Cardiac septum (tissue), 1 donor: ENCODE measurements around the gene RPRD1A. TPM values are rescaled to one million over a fixed set of nuclear protein-coding genes. Genes with fewer than 3 reads are reported as not detected.
"Not testable (repeated sequence)": the region's sequence is repeated elsewhere in the genome, so short reads cannot be mapped to it uniquely, and the experiment has no call there.

Experiments used
- DNase-seq: peaks from one replicate; pipeline ENCODE4 v3.0.0-alpha.2; 2020; ENCODE audit warnings: low spot score
- intact Hi-C: fragments of 100-400 bp; cut with DNase I; formaldehyde crosslinking; loops from one replicate; pipeline ENCODE4 v1.14.0; 2022
- total RNA-seq: library from RNA; stranded (reverse); fragmentation: NEBNext Ultra II Directional; extraction: Animal tissue kit (Norgen Biotek cat#: 25700); gene quantifications from one replicate; pipeline ENCODE4 v1.2.1, GENCODE V29; 2021
- donor health status: DM: no; HTN: no; CAD: no.

The RPRD1A gene
- total RNA-seq, 1 donor from 2014 or later: 50.7 TPM

- intact Hi-C loops: no loop called here
- DNase-seq: no peak
Observed at GRCh38 chr18:36083729-36084128, 16.4 kb upstream of the RPRD1A start.

- DNase-seq, intact Hi-C loops: not testable (repeated sequence)
Observed at GRCh38 chr18:36081118-36081517, 13.8 kb upstream of the RPRD1A start.

GRCh38 chr18:36078751-36079529 lies 11.6 kb upstream of the RPRD1A start:
- no peak for DNase-seq
- intact Hi-C loops: no loop called here

GRCh38 chr18:36077764-36078163 lies 10.4 kb upstream of the RPRD1A start:
- DNase-seq, intact Hi-C loops: not testable (repeated sequence)

GRCh38 chr18:36075862-36076587 lies 8.7 kb upstream of the RPRD1A start:
- no peak for DNase-seq
- intact Hi-C loops: no loop called here

GRCh38 chr18:36074435-36074834 lies 7.1 kb upstream of the RPRD1A start:
- DNase-seq: no peak

GRCh38 chr18:36073676-36074075 lies 6.3 kb upstream of the RPRD1A start:
- no peak for DNase-seq
- intact Hi-C loops: no loop called here

More at GRCh38 chr18:36074435-36074834, 7.1 kb upstream of the RPRD1A start:
- intact Hi-C loops: no loop called here

GRCh38 chr18:36072406-36072805 lies 5.0 kb upstream of the RPRD1A start:
- intact Hi-C loops, DNase-seq: not testable (repeated sequence)

GRCh38 chr18:36066686-36067054 lies 689 bp downstream of the RPRD1A start:
- no peak for DNase-seq
- intact Hi-C loops: loop anchor here (1.0 to 2.0 kb wide), 2 partner anchors 62 to 94 kb away; partner anchors contain the start of genes ELP2, RMP24 and SLC39A6

- intact Hi-C loops: loop anchor here (2.0 kb wide), 1 partner anchor 63 kb away; the partner anchor contains the start of genes ELP2 and SLC39A6
Observed at GRCh38 chr18:36066001-36066400, 1.4 kb downstream of the RPRD1A start.

GRCh38 chr18:36064809-36065079 lies 2.6 kb downstream of the RPRD1A start:
- DNase-seq, intact Hi-C loops: not testable (repeated sequence)

More at GRCh38 chr18:36066001-36066400, 1.4 kb downstream of the RPRD1A start:
- DNase-seq: no peak

GRCh38 chr18:36064027-36064808 lies 3.1 kb downstream of the RPRD1A start:
- intact Hi-C loops: no loop called here
- no peak for DNase-seq

GRCh38 chr18:36058674-36059073 lies 8.7 kb downstream of the RPRD1A start:
- intact Hi-C loops: no loop called here
- no peak for DNase-seq

- intact Hi-C loops: no loop called here
- DNase-seq: no peak
Observed at GRCh38 chr18:36051760-36052159, 15.6 kb downstream of the RPRD1A start.

GRCh38 chr18:36050479-36050878 lies 16.9 kb downstream of the RPRD1A start:
- intact Hi-C loops: no loop called here
- DNase-seq: no peak

GRCh38 chr18:36047521-36047920 lies 19.8 kb downstream of the RPRD1A start:
- no peak for DNase-seq
- intact Hi-C loops: no loop called here

GRCh38 chr18:36046898-36047297 lies 20.5 kb downstream of the RPRD1A start:
- no peak for DNase-seq
- intact Hi-C loops: no loop called here

- intact Hi-C loops: no loop called here
- no peak for DNase-seq
Observed at GRCh38 chr18:36045241-36045991, 21.9 kb downstream of the RPRD1A start.

- intact Hi-C loops: no loop called here
- no peak for DNase-seq
Observed at GRCh38 chr18:36043153-36043552, 24.2 kb downstream of the RPRD1A start.

GRCh38 chr18:36041146-36041545 lies 26.2 kb downstream of the RPRD1A start:
- DNase-seq: no peak
- intact Hi-C loops: no loop called here
